IPS-15b (cell line): ENCODE results near the gene SLC16A10.
"Not testable (repeated sequence)": the region's sequence is repeated elsewhere in the genome, so short reads cannot be mapped to it uniquely, and the experiment has no call there.

Experiments used
- H3K27me3 ChIP-seq: one replicate; pipeline ENCODE4 v1.6.1; 2013; ENCODE audit warnings: low read length; ENCODE audit not compliant: control insufficient read depth, insufficient read depth
- H3K36me3 ChIP-seq: one replicate; pipeline ENCODE4 v1.6.1; 2013; ENCODE audit warnings: low read length; ENCODE audit not compliant: control insufficient read depth, insufficient read depth
- H3K4me1 ChIP-seq: one replicate; pipeline ENCODE4 v1.6.1; 2013; ENCODE audit warnings: mild to moderate bottlenecking, low read length; ENCODE audit not compliant: control insufficient read depth, insufficient read depth
- H3K4me3 ChIP-seq: one replicate; pipeline ENCODE4 v1.5.1; 2013; ENCODE audit warnings: low read depth, low read length
- H3K9ac ChIP-seq: one replicate; pipeline ENCODE4 v1.6.1; 2013; ENCODE audit warnings: low read depth, mild to moderate bottlenecking, low read length
- H3K9me3 ChIP-seq: one replicate; pipeline ENCODE4 v1.6.1; 2013; ENCODE audit warnings: mild to moderate bottlenecking, low read length; ENCODE audit not compliant: control insufficient read depth, insufficient read depth

The SLC16A10 gene

DNA sequence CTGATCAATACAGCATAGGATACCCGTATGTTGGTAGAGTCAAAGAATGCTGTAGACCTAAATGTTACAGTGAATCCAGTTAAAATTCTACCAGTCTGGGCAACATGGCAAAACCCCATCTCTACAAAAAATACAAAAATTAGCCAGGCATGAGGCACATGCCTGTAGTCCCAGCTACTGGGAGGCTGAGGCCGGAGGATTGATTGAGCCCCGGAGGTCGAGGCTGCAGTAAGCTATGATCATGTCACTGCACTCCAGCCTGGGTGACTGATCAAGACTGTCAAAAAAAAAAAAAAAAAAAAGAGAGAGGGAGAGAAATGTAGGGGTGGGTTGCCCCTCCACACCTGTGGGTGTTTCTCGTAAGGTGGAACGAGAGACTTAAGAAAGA lies 167.5 kb downstream of the SLC16A10 start:
- H3K4me3 ChIP-seq: peak overlapping the region; percentile 28
- no peaks in the 10 kb centered on the region for H3K36me3 ChIP-seq
- H3K4me1 ChIP-seq: peaks cover 43% of the 10 kb centered on the region
- H3K9ac ChIP-seq: peak overlapping the region; percentile 26
- no peaks in the 10 kb centered on the region for H3K9me3 ChIP-seq
- no peaks in the 10 kb centered on the region for H3K27me3 ChIP-seq

DNA sequence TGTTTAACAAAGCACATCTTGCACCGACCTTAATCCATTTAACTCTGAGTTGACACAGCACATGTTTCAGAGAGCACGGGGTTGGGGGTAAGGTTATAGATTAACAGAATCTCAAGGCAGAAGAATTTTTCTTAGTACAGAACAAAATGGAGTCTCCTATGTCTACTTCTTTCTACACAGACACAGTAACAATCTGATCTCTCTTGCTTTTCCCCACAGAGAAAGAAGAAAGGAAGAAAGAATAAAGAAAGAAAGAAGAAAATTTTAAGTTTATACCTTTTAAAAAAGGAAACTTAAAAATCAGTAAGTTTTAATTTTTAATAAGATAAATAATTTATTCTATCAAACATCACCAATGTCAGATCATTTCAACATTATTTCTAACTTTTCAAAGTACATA lies 168.5 kb downstream of the SLC16A10 start:
- peaks cover 43% of the 10 kb centered on the region for H3K4me1 ChIP-seq
- not testable (repeated sequence) for H3K4me3 ChIP-seq, H3K9ac ChIP-seq, H3K9me3 ChIP-seq, H3K27me3 ChIP-seq, H3K36me3 ChIP-seq

GRCh38 chr6:111256646-111257045 lies 169.3 kb downstream of the SLC16A10 start:
- Histone ChIP-seq H3K4me3 (no peak overlapping the region), H3K4me1 (peaks cover 40% of the 10 kb centered on the region), H3K27me3 (no peaks in the 10 kb centered on the region), H3K36me3 (no peaks in the 10 kb centered on the region), H3K9ac (no peak overlapping the region), H3K9me3 (no peaks in the 10 kb centered on the region)

- Histone ChIP-seq H3K36me3 (no peaks in the 10 kb centered on the region), H3K27me3 (no peaks in the 10 kb centered on the region), H3K9me3 (no peaks in the 10 kb centered on the region), H3K4me1 (peaks cover 27% of the 10 kb centered on the region), H3K9ac (no peak overlapping the region), H3K4me3 (no peak overlapping the region)
Observed at GRCh38 chr6:111258010-111258409, 170.7 kb downstream of the SLC16A10 start.

DNA sequence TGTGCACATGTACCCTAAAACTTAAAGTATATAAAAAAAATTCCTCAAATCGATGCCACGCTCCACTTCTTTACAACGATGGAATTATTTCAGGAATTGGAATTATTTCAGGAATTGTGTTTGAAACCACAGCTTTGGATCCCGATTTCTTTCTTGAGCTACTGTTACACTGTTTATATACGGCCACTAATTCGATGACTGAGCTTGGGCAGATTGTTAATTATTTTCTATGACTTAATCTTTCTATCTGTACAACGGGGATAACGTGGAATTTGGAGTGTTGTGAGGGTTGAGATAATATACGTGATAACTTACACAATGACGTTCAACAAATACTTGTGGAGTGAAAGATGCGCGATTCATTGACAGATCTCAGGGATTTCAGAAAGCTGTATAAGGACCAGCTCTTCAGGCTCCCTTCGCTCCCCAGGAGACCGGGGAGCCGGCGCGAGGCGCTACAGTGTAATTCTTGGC lies 171.3 kb downstream of the SLC16A10 start:
- no peaks in the 10 kb centered on the region for H3K36me3 ChIP-seq
- peaks cover 22% of the 10 kb centered on the region for H3K4me1 ChIP-seq
- no peaks in the 10 kb centered on the region for H3K27me3 ChIP-seq
- H3K9me3 ChIP-seq: no peaks in the 10 kb centered on the region
- no peak overlapping the region for H3K4me3 ChIP-seq
- H3K9ac ChIP-seq: no peak overlapping the region

DNA sequence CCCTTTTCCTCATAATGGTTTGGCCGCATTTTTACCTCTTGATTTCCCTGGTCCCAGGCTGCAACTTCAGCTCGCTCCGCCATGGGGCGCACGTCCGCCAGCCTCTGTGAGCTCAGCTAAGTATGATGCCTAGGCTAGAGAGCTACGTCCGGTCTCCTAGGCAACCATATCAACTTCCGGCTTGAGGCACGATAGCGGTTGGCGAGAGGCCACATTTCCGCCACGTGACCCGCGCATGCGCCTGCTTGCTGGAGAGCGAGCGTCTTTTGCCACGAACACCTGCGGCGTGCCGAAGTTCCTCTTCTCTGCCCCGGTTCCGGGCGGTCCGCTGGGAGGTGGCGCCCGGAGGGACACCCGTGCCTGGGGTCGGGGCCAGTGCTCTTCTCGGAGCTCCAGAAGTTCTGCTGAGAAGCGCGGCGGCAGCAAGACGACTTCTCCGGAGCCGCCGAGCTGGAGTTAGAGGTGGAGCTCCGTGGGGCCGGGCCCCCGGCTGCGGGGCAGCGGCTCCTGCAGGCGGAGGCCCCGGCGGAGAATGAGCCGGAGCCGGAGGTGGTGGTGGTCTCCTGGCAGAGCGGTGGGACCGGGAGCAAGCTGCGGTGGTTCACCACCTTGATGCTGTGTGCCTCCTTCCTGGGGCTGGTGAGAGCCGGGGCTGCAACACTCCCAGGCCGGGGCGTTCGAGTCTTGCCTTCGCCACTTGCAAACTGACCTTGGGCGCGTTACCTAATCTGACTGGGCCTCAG lies 172.0 kb downstream of the SLC16A10 start:
- H3K4me3 ChIP-seq: peak overlapping the region; percentile 64
- H3K9ac ChIP-seq: peak overlapping the region; percentile 70
- H3K9me3 ChIP-seq: no peaks in the 10 kb centered on the region
- H3K4me1 ChIP-seq: peaks cover 16% of the 10 kb centered on the region
- peaks cover 4% of the 10 kb centered on the region for H3K36me3 ChIP-seq
- no peaks in the 10 kb centered on the region for H3K27me3 ChIP-seq

GRCh38 chr6:111260570-111261298 lies 173.4 kb downstream of the SLC16A10 start:
- Histone ChIP-seq H3K4me1 (peaks cover 10% of the 10 kb centered on the region), H3K4me3 (no peak overlapping the region)

DNA sequence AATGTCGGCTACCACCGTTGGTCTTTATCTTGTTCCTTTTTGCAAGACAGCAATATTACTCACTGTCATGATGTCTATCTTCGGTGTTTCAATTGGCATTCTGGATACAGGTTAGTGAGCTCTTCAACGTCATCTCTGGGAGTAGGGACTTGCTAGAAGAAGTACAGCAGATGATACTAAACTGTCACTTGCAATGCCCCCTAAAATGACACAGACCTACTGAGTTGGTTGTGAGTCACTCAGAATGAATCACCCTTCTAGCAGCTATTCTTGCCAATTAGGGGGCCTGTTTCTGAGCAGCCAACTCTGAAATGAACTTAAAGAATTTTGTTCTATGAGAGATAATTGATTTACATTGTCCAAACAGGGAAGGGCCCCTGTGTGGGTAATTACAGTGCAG lies 176.5 kb downstream of the SLC16A10 start:
- Histone ChIP-seq H3K9me3 (no peaks in the 10 kb centered on the region), H3K4me1 (no peaks in the 10 kb centered on the region), H3K36me3 (peaks cover 13% of the 10 kb centered on the region), H3K4me3 (no peak overlapping the region), H3K27me3 (no peaks in the 10 kb centered on the region), H3K9ac (no peak overlapping the region)

More at GRCh38 chr6:111260570-111261298, 173.4 kb downstream of the SLC16A10 start:
- no peaks in the 10 kb centered on the region for H3K9me3 ChIP-seq
- peaks cover 4% of the 10 kb centered on the region for H3K36me3 ChIP-seq
- H3K9ac ChIP-seq: no peak overlapping the region
- H3K27me3 ChIP-seq: no peaks in the 10 kb centered on the region

DNA sequence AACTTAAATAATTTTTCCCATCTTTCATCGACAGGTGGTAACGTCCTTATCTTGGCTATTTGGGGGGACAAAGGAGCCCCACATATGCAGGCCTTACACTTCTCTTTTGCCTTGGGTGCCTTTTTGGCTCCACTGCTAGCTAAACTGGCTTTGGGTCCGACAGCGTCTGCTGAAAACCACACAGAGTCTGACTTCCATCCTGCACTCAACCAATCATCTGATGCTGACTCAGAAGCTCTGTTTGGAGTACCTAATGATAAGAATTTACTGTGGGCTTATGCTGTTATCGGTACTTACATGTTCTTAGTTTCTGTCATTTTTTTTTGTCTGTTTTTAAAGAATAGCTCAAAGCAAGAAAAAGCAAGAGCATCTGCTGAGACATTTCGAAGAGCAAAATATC lies 178.5 kb downstream of the SLC16A10 start:
- Histone ChIP-seq H3K36me3 (peaks cover 13% of the 10 kb centered on the region), H3K4me1 (no peaks in the 10 kb centered on the region), H3K4me3 (no peak overlapping the region)

GRCh38 chr6:111266276-111266675 lies 179.0 kb downstream of the SLC16A10 start:
- peaks cover 13% of the 10 kb centered on the region for H3K36me3 ChIP-seq
- H3K9me3 ChIP-seq: no peaks in the 10 kb centered on the region

More for the DNA sequence above, 178.5 kb downstream of the SLC16A10 start:
- Histone ChIP-seq H3K9ac (no peak overlapping the region), H3K27me3 (no peaks in the 10 kb centered on the region), H3K9me3 (no peaks in the 10 kb centered on the region)

DNA sequence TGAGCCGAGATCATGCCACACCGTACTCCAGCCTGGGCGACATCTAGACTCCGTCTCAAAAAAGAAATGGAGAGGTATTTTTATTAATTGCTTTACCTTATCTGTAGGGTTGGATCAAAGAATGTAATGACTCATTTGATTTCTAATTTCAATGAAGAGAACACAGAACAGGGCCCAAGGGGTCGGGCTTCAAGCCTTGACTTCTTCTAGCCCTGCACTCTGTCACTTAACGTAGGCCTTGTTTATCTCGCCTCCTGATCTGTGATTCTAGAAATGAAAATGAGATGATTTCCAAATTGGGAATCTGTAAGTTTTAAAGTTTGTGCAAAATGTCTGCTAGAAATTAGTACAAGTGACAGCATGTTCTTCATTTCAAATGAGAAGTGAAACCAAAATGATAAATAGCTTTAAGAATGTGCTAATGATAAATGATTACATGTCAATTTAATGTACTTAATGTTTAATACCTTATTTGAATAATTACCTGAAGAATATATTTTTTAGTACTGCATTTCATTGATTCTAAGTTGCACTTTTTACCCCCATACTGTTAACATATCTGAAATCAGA lies 180.5 kb downstream of the SLC16A10 start:
- H3K36me3 ChIP-seq: peaks cover 13% of the 10 kb centered on the region
- H3K9ac ChIP-seq: no peak overlapping the region
- no peaks in the 10 kb centered on the region for H3K4me1 ChIP-seq
- no peaks in the 10 kb centered on the region for H3K27me3 ChIP-seq
- H3K9me3 ChIP-seq: no peaks in the 10 kb centered on the region
- no peak overlapping the region for H3K4me3 ChIP-seq

More at GRCh38 chr6:111266276-111266675, 179.0 kb downstream of the SLC16A10 start:
- Histone ChIP-seq H3K27me3 (no peaks in the 10 kb centered on the region), H3K4me1 (no peaks in the 10 kb centered on the region), H3K4me3 (no peak overlapping the region), H3K9ac (no peak overlapping the region)
